ENCODE measurements around the gene SDC4.

SDC4 gene, protein sequence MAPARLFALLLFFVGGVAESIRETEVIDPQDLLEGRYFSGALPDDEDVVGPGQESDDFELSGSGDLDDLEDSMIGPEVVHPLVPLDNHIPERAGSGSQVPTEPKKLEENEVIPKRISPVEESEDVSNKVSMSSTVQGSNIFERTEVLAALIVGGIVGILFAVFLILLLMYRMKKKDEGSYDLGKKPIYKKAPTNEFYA

DNA sequence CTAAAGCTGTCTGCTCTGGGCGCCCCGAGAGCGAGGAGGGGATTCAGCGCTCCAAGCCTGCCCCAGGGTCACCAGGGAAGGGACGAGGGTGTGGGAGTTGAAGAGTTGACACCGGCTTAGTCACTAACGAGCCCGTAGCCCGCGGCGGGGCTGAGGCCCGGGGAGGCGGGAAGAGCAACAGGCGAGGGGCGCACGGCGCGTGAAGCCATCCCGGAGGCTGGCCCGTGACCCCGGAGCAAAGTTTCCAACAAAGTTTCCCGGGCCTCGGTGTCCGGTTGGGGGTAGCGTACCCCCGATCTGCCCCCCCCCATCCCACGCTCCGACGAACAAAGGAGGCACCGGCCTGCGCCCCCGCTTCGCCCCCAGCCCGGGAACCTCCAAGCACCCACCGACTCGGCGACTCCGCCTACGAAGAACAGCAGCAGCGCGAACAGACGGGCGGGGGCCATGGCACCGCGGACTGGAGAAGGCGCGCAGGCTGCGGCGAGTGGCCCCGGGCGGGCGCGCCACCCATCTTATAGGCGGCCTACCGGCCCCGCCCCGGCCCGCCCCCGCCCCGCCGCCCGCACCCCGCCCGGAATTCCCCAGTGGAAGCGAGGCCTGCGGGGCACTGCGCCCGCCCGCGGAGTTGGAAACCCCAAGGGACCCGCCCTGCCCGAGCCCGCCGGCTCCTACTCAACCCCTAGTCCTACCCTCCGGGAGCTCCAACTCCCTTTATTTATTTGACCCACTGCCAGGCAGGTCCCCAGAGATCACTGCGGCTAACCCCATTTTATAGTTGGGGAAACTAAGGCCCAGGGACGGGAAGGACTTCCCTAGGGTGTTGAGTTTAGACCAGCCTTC, at the start of gene SDC4:
Gene SDC4, minus strand, starts transcription at position 489 of the 843 bp plus-strand sequence. Its CDS starts 40 bp downstream, at position 449.
- no peak for FAIRE-seq

DNA sequence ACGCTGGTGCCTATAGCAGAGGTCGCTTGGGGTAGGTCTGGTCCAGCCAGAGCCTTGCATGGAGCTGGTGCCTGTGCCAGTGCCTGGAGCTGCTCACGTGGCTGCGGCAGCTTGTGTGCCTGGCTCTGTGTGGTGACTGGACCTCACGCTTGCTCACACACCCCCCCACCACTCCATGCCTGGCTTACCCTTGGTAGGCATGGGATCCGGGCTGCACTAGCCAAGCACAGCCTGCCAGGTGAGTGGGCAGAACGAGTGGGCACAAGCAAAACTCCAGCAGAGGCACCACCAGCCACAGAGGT, 46.8 kb upstream of the SDC4 start:
- FAIRE-seq: no peak

DNA sequence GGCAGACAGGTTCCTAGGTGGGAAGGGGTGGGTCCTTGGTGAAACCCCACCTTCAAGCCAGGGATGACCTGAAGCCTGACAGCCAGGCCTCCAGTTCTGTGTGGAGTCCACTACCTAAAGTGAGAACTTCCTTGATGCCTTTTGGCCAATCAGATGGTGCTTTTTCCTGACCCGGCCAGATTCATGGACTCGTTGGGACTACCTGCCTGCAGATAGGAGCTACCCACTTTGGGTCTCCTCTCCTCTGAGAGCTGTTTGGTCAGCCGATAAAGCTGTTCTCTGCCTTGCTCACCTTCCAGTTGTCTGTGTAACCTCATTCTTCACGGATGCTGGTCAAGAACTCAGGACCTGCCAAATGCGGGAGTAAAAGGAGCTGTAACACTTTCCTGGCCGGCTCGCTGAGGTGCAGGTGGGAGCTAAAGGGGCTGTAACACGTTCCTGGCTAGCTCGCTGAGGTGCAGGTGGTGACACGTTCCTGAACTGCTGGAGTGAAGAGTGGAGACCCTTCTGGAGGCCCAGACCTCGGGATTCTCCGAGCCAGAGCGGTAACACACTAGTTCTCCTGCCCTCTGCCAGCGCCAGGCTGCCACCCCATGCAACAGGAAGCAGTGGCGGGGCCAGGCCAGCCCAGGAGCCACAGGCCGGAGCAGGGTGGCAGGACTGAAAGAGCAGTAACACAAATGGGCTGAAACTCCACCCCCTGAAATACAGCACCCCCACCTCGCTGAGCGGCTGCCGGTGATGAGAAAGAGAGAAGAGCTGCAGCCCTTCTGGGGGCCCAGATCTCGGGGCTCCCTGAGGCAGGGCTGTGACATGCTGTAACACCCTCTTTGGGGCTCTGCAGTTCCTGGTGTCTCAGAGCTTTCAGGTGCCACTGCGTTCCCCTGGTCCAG, 46.2 kb upstream of the SDC4 start:
- FAIRE-seq: no peak

DNA sequence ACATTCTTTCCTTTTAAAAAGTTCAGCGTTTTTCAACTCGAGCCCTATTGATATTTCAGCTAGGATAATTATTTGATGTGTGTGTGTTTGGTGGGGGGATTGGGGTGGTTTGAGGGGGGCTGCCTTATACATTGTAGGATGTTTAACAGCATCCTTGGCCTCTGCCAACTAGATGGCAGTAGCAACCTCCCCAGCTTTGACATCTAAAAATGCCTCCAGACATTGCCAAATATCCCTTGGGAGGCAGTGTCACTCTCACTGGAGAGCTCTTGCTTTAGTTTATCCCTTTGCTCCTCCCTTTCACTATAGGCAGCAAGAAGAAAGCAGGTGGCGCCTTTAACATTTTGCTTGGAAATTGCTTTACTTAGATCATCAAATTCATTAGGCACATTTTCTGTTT, 44.5 kb upstream of the SDC4 start:
- no peak for FAIRE-seq

DNA sequence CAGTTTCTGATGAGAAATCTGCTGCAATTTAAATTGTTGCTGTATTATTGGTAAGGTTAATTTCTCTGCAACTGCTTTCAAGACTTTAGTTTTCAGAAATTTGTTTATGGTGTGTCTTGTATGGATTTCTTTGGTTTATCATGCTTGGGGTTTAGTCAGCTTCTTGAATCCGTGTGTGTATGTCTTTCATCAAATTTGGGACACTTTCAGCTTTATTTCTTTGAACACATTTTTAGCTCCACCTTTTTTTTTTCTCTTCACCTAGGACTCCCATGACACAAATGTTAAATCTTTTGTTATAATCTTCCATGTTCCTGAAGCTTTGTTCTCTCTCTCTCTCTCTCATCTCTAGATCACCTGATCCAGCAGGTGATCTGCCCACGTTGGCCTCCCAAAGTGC, 43.3 kb upstream of the SDC4 start:
- FAIRE-seq: no peak

DNA sequence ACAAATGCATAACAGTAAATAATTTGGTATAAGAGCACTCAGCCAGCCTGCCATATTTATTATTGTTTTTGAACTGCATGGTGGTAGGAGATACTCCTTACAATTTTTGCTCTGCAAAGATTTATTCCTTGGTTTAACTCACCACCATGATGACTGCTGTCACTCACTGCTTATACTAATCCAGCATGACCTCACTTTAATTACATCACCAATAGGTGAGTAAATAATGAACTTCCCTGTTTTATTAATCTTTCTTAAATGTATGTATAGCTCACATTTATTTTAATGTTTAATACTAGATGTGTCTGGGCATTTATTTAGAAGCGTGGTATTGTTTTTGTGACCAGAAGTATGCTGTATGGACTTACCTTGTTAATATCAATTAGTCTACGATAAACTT, 42.7 kb upstream of the SDC4 start:
- FAIRE-seq: no peak

DNA sequence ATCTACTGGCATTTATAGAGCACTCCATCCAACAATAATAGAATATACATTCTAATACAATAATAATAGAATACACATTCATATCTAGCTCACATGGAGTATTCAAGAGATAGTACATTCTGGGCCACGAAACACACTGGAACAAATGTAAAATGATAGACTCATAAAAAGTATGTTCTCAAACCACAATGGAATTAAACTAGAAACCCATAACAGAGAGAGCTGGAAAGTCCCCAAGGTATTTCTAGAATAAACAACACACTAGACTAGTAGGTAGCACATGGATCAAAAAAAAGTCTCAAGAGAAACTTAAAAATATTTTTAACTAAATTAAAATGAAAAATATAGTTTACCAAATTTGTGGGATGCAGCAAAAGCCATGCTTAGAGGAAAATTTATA, 39.0 kb upstream of the SDC4 start:
- FAIRE-seq: no peak

DNA sequence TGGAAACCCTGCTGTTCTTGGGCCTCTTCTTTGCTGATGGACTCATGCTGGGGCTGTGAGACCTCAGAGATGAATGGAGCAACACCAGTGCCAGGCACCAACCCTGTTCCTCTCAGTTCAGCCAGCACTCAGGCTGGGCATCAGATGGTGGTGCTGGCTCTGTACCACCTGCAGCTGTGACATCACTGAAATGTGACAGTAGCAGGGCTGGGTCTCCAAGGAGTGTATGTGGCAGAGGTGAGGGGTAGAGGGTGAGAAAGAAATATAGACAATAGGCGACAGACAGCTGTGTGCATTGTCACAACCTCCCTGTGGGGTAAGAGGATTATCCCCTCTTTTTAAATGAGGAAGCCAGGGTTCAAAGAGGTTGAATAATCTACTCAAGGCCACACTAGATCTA, 30.0 kb upstream of the SDC4 start, which contains the start of gene TP53TG5:
Gene TP53TG5, minus strand, starts transcription at position 135 of the 400 bp plus-strand sequence. Its CDS starts 89 bp downstream, at position 46.
- no peak for FAIRE-seq

DNA sequence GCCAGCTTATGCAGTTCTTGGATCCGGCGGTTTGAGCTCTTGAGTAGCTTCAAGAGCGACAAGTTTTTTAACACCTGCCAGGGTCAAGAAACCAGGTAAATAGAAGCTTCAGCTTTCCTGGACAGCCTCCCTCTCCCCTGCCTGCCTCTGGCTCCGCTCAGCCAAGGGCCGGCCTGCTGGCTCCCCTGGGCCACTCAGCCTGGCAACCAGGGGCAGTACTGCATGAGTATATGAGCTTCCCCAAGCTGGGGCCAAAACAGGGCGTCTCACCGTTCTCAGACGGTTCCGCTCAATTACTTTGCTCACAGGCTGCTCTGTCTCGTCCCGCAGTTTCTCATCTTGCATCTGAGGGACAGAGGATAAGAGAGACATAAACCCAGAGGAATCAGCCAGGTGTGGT, 29.0 kb upstream of the SDC4 start:
- no peak for FAIRE-seq

DNA sequence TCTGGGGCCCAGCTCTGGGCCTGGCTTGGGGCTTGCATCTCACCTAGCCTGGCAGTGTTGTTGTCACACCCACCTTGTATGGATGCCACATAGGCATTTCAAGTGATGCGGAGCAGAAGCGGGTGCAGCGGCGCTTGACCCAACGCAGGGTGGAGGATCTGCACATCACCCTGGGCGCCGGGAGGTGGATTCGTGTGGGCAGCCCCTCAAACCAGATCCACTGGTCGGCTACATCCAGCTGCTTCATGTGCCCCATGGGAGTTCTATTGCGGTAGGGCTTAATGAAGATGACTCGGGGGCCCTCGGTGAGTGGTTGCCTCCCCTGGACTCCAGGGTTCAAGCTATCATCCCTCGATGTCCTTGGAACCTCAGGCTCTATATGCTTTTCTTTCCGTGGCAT, 26.7 kb upstream of the SDC4 start:
- FAIRE-seq: no peak

DNA sequence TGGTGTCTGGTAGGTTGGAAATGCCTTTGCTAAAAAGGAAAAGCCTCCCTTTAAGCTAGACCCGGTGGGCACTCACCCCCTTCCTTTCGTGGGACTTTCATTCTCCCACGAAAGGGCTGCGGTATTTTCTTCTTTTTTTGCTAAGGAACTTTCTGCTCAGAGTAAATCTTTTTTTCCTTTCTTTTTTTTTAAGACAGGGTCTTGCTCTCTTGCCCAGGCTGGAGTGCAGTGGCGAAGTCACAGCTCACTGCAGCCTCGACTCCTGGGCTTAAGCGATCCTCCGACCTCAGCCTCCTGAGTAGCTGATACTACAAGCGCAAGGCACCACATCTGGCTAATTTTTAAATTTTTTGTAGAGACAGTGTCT, 25.9 kb upstream of the SDC4 start:
- FAIRE-seq: no peak

DNA sequence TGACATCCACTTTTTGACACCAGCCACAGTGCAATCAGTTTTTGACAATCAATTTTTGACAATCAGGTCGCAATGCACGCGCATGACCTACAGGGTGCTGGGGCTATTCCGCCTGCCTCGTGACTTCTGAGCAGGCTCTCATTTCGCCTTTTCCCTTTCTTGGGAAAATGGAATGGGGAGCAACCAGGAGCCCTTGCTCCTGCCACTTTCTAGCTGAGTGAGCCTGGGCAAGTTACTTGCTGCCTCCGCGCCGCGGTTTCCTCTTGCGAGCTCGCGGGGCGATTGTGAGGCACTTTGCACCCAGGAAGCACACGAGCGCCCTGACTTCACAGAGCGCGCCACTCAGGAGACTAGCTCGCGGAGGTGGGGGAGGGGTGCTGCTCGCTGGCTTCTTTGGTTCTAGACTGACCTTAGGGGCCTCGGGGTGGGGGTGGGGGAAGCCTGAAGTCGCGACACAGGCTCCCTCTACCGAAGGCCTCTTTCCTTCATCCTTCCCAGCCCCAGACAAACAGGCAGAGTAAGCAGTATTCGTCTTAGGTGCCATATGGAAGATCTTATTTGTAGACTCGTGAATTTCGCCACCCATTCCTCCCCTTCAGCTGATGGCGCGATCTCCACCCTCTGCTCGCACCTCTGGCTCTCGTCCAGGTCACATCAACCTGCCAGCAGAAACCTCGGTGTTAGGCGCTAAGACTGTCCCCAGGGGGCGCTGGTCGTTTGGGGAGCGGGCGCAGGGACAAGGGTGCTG, 25.3 kb upstream of the SDC4 start:
- FAIRE-seq: no peak

DNA sequence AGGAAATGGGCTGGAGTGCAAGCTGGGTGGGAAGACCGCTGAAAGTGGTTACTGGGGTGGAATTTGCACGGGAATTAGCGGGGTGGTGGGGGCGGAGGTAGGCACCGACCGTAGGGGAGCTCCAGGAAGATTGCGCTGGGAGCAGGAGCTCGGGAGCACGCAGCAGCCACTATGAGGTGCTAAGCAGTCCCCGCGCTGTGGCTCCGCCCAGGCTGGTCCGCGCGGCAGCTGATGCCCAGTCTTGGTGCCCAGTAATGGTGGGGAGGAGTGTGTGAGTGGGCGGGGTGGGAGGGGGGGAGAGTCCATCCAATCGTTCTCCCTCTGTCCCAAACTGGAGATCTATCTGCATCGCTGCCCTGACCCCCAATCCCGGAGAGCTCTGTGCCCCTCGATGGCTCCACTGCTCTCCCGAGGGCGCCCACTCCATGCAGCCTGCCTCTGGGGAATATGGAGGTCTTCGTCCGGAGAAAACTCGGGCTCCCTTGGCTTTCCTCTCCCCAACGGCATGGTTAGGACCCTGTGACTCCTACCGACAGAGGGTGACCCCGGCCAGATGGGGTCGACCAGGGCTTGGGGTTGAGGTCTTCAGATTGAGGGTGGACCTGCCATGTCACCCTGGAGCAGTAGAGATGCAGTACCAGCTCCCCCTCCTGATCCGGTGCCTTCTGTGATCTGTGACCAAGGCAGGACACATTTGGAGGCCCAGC, 24.6 kb upstream of the SDC4 start:
- no peak for FAIRE-seq

DNA sequence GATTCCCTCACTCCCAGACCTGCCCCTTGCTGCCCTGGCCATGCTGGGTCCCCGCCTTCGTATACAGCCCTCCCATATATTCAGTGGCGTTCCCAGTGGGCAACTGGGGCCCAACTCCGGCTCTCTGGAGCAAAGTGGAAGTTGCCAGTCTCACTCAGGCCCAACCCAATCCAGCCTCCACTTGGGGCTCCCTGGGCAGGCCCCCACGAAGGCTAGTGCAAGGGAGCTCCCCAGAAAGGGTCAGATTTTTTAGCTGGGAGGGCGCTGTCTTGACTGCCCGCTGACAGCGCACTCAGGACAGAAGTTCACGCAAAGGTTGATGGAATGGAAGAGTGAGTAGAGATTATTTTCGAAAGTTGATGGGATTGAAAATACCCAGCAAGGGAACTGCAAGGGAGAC, 24.0 kb upstream of the SDC4 start:
- no peak for FAIRE-seq

DNA sequence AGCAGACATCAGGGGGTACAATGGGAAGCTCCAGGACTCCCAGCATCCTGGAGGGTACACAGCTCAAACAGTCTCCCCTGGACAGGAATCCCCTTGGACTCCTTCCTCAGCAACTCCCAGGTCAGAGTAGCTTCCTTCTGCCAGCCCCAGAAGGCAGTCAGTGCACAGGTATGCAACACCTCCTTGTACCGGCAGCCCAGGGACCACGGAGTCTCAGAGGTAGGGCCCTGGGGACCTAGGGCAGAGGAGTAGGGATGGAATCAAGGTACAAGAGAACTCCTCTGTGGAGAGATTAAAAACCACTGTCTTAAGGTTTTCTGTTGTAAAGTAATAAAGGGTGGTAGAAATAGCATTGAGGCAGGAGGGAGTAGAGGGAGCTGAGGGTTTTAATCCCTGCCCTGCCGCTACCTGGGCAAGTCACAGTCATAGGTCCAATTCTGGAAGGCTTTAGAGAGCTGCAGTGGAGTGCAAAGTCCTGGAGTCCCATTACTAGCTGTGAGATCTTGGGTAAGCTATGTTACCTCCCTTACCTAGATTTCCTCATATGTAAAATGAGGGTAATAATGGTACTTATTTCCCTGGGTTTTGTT, 22.4 kb upstream of the SDC4 start:
- no peak for FAIRE-seq

DNA sequence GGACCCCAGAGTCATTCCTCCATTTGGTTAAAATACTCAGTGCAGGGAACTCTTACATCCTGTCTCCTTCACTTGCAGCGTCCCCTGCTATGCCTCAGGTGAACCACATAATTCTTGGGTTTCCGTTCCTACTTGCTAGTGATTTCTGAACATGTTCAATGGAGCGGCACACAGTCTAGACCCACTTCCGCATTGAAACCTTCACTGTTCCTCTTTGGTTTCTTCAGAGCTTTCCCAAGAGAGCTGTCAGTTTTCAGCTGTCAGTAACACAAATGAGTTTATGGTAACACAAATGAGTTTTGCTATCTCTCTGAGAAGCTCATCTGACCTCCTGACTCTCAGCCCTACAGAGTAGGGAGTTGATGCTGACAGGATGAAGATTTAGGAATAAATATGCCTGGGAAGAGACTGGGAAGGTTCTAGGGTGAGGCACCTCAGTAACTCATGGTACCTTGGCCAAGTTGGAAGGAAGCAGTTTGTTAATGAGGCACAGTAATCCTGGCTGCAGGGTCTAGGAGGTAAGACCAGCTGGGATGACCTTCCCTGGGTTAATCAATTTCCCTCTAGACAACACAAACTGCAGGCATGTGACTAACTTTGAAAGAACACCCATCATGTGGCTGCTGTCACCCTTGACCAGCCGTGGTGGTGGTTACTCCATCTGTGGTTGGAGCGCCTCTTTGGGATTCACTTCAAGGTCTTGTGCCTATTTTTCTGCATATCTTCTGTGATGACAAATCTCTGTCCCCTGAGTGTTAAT, 20.2 kb upstream of the SDC4 start:
- FAIRE-seq: no peak

DNA sequence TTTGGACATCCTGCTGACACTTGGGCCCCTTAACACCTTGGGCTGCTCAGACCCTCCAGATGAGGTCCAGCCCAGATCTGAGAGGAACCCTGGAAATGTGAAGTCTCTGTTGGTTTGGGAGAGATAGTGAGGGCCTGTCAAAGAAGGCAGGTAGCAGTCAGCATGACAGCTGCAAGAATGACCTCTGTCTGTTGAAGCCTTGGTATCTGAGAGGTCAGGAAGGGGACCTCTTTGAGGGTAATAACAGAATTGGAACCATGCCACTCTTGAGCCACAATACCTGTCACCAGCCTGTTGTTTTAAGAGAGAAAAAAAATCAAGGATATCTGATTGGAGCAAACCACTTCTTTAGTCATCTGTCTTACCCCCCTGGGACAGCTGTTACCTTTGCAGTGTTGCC, 18.9 kb upstream of the SDC4 start:
- FAIRE-seq: no peak

DNA sequence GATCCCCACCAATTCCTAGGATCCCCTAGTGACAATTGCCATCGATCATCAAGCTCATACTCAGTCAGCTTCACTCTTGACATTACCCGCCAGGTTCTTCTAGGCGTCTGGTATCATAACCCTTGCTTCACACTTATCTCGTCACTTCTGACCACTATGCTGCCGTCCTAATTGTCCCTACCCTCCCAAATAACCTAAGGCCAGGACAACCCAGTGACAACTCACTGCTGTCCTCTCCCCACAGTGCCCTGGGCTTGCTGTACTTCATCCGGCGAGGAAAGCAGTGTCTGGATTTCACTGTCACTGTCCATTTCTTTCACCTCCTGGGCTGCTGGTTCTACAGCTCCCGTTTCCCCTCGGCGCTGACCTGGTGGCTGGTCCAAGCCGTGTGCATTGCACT, 18.4 kb upstream of the SDC4 start:
- no peak for FAIRE-seq

DNA sequence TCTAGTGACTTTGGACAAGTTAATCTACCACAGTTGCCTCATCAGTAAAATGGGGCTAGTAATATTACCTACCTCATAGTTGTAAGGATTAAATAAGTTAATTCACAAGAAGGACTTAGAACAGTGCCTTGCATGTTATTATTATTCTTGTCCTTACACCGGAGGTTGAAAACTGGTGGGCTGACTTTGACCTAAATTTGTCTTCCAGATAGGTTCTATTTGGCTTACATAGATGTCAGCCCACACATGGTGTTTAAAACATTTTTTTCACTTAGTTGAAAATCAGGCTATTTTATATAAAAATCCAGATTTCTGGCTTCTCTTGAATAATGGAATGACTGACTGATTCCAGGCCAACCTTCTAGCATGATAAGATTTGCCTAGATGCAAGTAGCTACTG, 18.0 kb upstream of the SDC4 start:
- no peak for FAIRE-seq

DNA sequence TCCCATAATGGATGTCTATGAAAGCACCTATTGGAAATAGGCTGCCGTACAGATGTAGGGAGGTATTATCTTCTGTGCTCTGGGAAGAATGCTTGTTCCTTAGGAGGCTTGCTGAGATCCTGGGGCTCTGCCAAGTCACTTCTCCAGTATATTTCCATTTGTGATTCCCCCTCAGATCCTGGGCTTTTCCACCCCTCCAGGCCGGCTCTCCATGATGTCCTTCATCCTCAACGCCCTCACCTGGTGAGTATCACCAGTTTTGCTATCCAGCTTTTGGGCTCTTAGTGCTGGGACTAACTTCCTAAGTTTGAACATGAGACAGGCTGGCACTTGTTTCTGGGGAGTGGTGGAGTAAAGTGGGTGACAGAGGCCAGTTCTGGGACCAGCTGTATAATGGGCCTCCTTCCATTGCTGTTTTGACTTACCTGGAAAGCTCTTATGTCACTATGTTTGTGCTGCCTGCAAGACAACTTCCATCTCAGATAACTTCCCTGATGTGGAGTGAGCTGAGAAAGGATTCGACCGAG, 17.3 kb upstream of the SDC4 start:
- no peak for FAIRE-seq
